HG03342 (cell line): ENCODE results near the gene PNPLA3.

Experiments
- ATAC-seq: cut with Tn5 transposase; IDR thresholded peaks from one replicate; pipeline ENCODE4 v1.9.1; 2021; ENCODE audit warnings: mild to moderate bottlenecking, moderate library complexity; ENCODE audit not compliant: unreplicated experiment

PNPLA3 gene

GRCh38 chr22:43923631-43924464, at the start of gene PNPLA3:
Gene PNPLA3, plus strand, starts transcription at chr22:43923805. Its CDS starts 107 bp downstream, at chr22:43923912.
- no peak for ATAC-seq

GRCh38 chr22:43876866-43877509, 46.6 kb upstream of the PNPLA3 start:
- ATAC-seq = no peak

- ATAC-seq = no peak
Observed at GRCh38 chr22:43878079-43878795, 45.4 kb upstream of the PNPLA3 start.

- no peak for ATAC-seq
Observed at GRCh38 chr22:43878831-43879550, 44.6 kb upstream of the PNPLA3 start.

GRCh38 chr22:43879901-43880540, 43.6 kb upstream of the PNPLA3 start:
- no peak for ATAC-seq

GRCh38 chr22:43880541-43880991, 43.0 kb upstream of the PNPLA3 start:
- ATAC-seq = no peak

- ATAC-seq = no peak
Observed at GRCh38 chr22:43881091-43882061, 42.2 kb upstream of the PNPLA3 start.

GRCh38 chr22:43882122-43882767, 41.4 kb upstream of the PNPLA3 start:
- no peak for ATAC-seq

- no peak for ATAC-seq
Observed at GRCh38 chr22:43883012-43883661, 40.5 kb upstream of the PNPLA3 start.

- no peak for ATAC-seq
Observed at GRCh38 chr22:43883719-43884415, 39.7 kb upstream of the PNPLA3 start.

- peak; percentile 72 for ATAC-seq
Observed at GRCh38 chr22:43884600-43885318, 38.8 kb upstream of the PNPLA3 start.

- no peak for ATAC-seq
Observed at GRCh38 chr22:43885319-43885671, 38.3 kb upstream of the PNPLA3 start.

- no peak for ATAC-seq
Observed at GRCh38 chr22:43885786-43886185, 37.8 kb upstream of the PNPLA3 start.

- no peak for ATAC-seq
Observed at GRCh38 chr22:43886231-43886630, 37.4 kb upstream of the PNPLA3 start.

GRCh38 chr22:43887391-43887790, 36.2 kb upstream of the PNPLA3 start:
- ATAC-seq = no peak

- ATAC-seq = no peak
Observed at GRCh38 chr22:43888740-43889139, 34.9 kb upstream of the PNPLA3 start.

GRCh38 chr22:43889201-43889859, 34.3 kb upstream of the PNPLA3 start:
- no peak for ATAC-seq
